ENCODE measurements around the gene SLC35F3.

The SLC35F3 gene

GRCh38 chr1:234330843-234331215, 426.4 kb downstream of the SLC35F3 start:
- no peak for DNase-seq

GRCh38 chr1:234331507-234331906, 427.0 kb downstream of the SLC35F3 start:
- no peak for DNase-seq

- no peak for DNase-seq
Observed at GRCh38 chr1:234336359-234336758, 431.9 kb downstream of the SLC35F3 start.

- DNase-seq, result no peak
Observed at GRCh38 chr1:234337233-234337632, 432.8 kb downstream of the SLC35F3 start.

DNA sequence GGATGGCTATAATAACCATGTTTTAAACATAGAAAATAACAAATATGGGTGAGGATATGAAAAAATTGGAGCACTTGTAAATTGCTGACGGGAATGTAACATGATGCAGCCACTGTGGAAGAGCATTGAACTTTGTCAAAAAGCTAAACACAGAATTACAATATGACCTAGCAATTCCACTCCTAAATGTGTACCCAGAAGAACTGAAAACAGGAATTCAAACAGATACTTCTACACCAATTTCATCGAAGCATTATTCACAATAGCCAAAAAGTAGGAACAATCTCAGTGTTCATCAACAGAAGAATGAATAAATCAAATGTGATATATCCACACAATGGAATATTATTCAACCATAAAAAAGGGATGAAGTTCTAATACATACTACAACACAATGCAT, 436.1 kb downstream of the SLC35F3 start:
- DNase-seq, result no peak

GRCh38 chr1:234342774-234343173, 438.3 kb downstream of the SLC35F3 start:
- DNase-seq, result no peak

DNA sequence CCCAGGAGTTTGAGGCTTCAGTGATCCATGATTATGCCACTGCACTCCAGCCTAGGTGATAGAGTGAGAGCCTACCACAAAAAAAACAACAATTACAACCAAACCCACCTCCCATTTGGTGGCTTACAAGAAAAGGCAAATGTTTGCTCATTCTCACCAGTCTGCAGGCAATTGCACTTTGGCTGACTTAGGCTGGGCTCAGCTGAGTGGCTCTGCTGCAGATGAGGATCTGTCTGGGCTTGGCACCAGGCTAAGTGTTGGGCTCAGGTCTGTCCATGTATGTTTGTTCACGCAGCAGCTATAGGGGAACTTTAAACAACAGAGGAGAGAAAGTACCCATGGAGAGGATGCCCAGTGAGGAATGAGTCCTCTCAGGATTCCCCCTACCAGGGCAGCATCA, 440.8 kb downstream of the SLC35F3 start:
- no peak for DNase-seq

GRCh38 chr1:234348964-234349363, 444.5 kb downstream of the SLC35F3 start:
- DNase-seq, result no peak

GRCh38 chr1:234355782-234356510, 451.5 kb downstream of the SLC35F3 start:
- DNase-seq, result no peak

DNA sequence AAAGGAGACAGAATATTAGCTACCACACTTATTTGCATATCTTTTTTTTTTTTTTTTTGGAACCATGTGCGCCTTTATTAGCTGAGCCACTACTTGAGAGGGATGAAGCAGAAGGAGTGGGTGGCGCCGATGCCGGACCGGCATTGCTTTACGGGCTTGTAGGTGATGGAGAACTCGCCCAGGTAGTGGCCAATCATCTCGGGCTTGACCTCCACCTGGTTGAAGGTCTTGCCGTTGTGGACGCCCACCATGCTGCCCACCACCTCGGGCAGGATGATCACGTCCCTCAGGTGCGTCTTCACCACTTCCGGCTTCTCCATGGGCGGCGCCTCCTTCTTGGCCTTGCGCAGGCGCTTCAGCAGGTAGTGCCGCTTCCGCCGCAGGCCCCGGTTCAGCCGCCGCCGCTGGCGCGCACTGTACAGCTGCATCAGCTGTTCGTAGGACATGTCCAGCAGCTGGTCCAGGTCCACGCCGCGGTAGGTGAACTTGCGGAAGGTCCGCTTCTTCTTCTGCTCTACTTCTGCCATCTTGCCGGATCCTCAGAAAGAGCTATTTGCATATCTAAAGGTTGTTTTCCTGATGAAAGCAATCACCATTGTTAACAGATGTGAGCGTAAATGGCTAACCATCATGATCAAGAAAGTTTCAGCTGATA, 452.3 kb downstream of the SLC35F3 start:
- DNase-seq, result peak; percentile 88

- DNase-seq, result no peak
Observed at GRCh38 chr1:234357831-234358230, 453.4 kb downstream of the SLC35F3 start.

GRCh38 chr1:234361102-234361603, 456.7 kb downstream of the SLC35F3 start:
- no peak for DNase-seq

GRCh38 chr1:234362558-234362957, 458.1 kb downstream of the SLC35F3 start:
- no peak for DNase-seq

- no peak for DNase-seq
Observed at GRCh38 chr1:234368320-234369032, 464.0 kb downstream of the SLC35F3 start.

GRCh38 chr1:234369033-234369430, 464.6 kb downstream of the SLC35F3 start:
- no peak for DNase-seq

DNA sequence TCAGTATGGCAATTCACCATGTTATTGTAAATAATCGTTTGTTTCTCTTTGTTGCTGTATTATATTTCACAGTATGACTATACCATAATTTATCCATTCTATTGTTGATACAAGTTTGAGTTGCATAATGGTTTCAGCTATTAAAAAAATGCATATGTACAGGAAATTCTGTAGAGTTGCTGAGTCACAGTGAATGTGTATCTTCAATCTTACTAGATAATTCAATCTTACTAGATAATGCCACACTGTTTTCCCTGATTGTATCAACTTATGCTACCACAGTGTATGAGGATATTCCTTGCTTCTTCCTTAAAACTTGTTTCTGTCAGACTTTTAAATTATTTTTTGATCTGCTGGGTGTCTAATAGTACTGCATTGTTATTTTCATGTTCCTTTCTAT, 465.3 kb downstream of the SLC35F3 start:
- no peak for DNase-seq

GRCh38 chr1:234371414-234371813, 466.9 kb downstream of the SLC35F3 start:
- DNase-seq, result no peak

DNA sequence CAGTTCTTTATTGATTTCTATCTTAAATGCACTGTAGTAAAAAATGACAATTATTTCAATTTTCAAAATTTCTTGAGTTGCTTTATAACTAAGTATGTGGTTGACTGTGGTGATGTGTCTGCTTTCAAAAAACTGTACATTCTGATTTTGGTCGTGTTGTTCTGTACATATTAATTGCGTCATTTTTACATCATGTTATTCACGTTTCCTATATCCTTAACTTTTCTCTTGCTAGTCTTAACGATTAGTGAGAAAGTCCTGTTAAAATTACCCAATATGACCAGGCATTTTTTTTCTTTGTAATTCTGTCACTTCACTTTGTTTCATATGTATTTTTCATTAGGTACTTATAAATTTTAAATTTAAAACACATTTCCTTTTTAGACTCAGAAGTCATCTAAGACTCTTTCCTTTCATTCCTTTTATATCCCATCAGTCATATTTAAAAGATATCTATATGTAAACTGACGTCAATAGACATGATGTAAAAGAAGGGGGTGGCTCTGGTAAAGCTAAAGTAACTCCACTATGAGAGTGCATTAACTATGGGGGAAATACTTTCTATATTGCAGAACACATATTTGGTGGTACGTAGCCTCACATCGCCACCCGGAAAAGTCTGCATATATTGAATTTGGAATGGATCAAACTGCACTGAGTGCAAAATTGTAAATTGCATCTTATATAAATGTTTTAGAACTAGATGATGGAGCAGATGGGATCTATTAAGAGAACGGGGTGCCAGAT, 467.7 kb downstream of the SLC35F3 start:
- no peak for DNase-seq

GRCh38 chr1:234373064-234373958, 468.8 kb downstream of the SLC35F3 start, which contains the start of gene COA6:
Gene COA6, plus strand, starts transcription at chr1:234373456. Its CDS starts 11 bp downstream, at chr1:234373467.
- peak; percentile 97 for DNase-seq

GRCh38 chr1:234373959-234374254, 469.4 kb downstream of the SLC35F3 start:
- no peak for DNase-seq

Data from NCI-H2171 treated with DMSO at 0.1 percent for 48 hours (cell line).